HL-60/S4 (cell line): ENCODE data around the gene CLCN3.
"Not testable (repeated sequence)": the region's sequence is repeated elsewhere in the genome, so short reads cannot be mapped to it uniquely, and the experiment has no call there.

ENCODE experiments used
- in situ Hi-C: fragments of 300-500 bp; cut with MboI; formaldehyde crosslinking; loops from 2 replicates; pipeline ENCODE4 v1.14.3; 2022; ENCODE audit warnings: low sequenced_read_pairs

Gene CLCN3

DNA sequence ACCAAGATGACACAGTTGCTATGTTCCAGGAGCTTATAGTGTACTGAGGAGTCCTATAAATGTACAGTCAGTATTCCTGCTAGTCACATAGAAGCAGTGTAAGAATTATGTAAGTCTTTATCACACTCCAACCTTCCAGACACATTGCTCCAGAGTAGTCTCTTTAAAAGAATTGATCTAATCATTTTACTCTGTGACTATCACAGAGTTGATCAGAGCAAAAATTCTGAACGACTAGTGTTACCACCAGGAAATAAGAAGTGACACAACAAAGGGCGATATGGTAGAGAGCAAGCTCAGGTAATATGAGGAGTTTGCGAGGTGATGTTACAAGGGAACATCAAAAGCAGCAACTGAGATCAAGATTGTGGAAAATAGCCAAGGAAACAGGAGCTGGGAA, 146.4 kb downstream of the CLCN3 start:
- in situ Hi-C loops, result no loop called here

DNA sequence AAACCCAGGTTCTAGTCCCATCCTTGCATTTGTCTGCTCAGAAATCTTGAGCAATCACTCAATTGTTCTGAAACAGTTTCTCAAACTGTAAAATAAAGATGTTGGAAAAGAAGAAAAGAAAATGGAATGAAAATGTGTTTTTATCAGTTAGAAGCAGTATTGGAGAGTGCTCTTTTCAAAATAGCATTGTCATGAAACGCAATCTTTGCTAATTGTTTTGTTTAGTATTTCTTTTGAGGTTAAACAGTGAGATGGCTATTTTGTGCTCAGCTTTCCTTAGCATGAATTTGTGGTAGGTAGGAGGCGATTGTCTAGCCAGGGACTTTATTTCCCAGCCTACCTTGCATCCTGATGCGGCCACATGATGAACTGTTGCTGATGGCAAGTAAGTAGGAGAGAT, 148.0 kb downstream of the CLCN3 start:
- in situ Hi-C loops, result no loop called here

DNA sequence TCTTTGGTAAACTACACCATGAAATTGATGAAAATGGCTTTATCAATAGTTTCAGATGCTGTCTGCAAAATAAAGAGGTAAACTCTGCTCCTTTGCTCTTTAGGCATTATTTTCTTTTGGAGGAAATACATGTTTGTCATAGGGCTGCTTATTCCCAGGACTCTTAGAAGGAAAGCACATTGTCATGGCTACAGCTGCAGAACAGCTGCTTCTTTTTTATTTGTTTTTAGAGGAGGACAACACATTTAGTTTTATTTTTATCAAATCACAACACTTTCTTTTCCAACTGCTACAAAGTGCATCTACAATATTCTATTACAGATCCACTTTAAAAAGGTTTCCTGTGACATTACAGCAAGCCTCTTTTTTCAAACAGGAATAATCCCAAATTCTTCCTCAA, 150.0 kb downstream of the CLCN3 start:
- in situ Hi-C loops, result no loop called here

DNA sequence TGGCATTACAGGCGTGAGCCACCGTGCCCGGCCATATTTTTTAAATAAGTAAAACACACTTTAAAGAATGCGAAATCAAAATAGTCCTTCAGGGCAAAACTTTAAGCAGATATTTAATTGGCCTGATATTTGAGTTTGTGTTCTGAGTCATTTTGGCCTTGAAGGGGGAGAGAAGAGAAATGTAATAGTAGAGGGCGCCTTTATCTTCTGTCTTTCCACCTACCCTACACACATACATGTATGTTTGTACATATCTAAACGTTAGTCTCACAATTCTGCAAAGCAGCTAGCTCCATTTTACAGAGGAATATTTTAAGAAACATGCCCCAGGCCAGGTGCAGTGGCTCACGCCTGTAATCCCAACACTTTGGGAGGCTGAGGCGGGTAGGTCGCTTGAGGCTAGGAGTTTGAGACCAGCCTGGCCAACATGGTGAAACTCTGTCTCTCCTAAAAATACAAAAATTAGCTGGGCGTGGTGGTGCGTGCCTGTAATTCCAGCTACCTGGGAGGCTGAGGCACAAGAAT, 151.2 kb downstream of the CLCN3 start:
- in situ Hi-C loops, result not testable (repeated sequence)
